Esophagus muscularis mucosa (tissue), 4 donors: Measurements from ENCODE around the gene GRM2. TPM values are rescaled to one million over a fixed set of nuclear protein-coding genes. Genes with fewer than 3 reads are reported as not detected.

ENCODE experiments used
- DNase-seq: peaks from one replicate; pipeline ENCODE4 v3.0.0-alpha.2; 2017; ENCODE audit errors: extremely low spot score
- H3K27ac ChIP-seq, 4 donors: fragments of 200-600 bp; sonication (generic); replicated peaks in 1 of 4; 1 replicate in 3 of 4; 2 replicates in 1 of 4; pipeline ENCODE4 v1.5.1; 2016 to 2019; ENCODE audit warnings: mild to moderate bottlenecking in 1 of 4
- H3K27me3 ChIP-seq, 4 donors: fragments of 200-600 bp; sonication (generic); one replicate each; pipeline versions ENCODE4 v1.5.1 to v1.6.0; 2016 to 2019
- H3K36me3 ChIP-seq, 4 donors: fragments of 200-600 bp; sonication (generic); one replicate each; pipeline ENCODE4 v1.5.1; 2016 to 2019
- H3K4me1 ChIP-seq, 4 donors: fragments of 200-600 bp; sonication (generic); one replicate each; pipeline ENCODE4 v1.5.1; 2016 to 2019
- H3K4me3 ChIP-seq, 4 donors: fragments of 200-600 bp; sonication (generic); 1 replicate in 2 of 4; 2 replicates in 2 of 4; pipeline ENCODE4 v1.5.1; 2016 to 2019; ENCODE audit warnings: mild to moderate bottlenecking in 4 of 4, moderate library complexity in 1 of 4
- H3K9me3 ChIP-seq, 4 donors: fragments of 200-600 bp; sonication (generic); 1 replicate in 3 of 4; 2 replicates in 1 of 4; pipeline ENCODE4 v1.5.1; 2016 to 2019
- CTCF ChIP-seq, 3 experiments: fragments of 200-600 bp in 2 of 3; fragments of 450-650 bp in 1 of 3; sonication (generic) in 2 of 3; IDR thresholded peaks; one replicate each; pipeline ENCODE4 v1.5.1; 2017 to 2019; ENCODE audit warnings: antibody characterized with exemption in 3 of 3, mild to moderate bottlenecking in 2 of 3, moderate library complexity in 1 of 3
- EP300 ChIP-seq: sonication (generic); formaldehyde crosslinking; IDR thresholded peaks from one replicate; pipeline ENCODE4 v1.6.1; 2017; ENCODE audit warnings: antibody characterized with exemption
- POLR2A ChIP-seq: fragments of 450-650 bp; IDR thresholded peaks from one replicate; pipeline ENCODE4 v1.6.1; 2017; ENCODE audit warnings: antibody characterized with exemption, moderate library complexity, mild to moderate bottlenecking, low read depth
- POLR2AphosphoS5 ChIP-seq, 2 donors: sonication (generic); formaldehyde crosslinking; IDR thresholded peaks; one replicate each; pipeline ENCODE4 v1.6.1; 2017; ENCODE audit warnings: antibody characterized with exemption in 2 of 2
- WGBS: methylation state at CpG from one replicate; pipeline ENCODE4 v1.1.5; 2018; 5-methylcytosine and 5-hydroxymethylcytosine counted together
- intact Hi-C: fragments of 100-400 bp; cut with DNase I; formaldehyde crosslinking; loops from one replicate; pipeline ENCODE4 v1.15.1; 2023
- total RNA-seq, 4 donors: library from RNA; depleted of rRNA; stranded (reverse); fragments of >200 nt; gene quantifications; one replicate each; pipeline versions ENCODE4 v1.1.0 to v1.2.1, GENCODE V29; 2016

The GRM2 gene
- total RNA-seq, 4 donors from 2014 or later, result 0.11 to 0.83 (median 0.52) TPM; not detected in 1

DNA sequence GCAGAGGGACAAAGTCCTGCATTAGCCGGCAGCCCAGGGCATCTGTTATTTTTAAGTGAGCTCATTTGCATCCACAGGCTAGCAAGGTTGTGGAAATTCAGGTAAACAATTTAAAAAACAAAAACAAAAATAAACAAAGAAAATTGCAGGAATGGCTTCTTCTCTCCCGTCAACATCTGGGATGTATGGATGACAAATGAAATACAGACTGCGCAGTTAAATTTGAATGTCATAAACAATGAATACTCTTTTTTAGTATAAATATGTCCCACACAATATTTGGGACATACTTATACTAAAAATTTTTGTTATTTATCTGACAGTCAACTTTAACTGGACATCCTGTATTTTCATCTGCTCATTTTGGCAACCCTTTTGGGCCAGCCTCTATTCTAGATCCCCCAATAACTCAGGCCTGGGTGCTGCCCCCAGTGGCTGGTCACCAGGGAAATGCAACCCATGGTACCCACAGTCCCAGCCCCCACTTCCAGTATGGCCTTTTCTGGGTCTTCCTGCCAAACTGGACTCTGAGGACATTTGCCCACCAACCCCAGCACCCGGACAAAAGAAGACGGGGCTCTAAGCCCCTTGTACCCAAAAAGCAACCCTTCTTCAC is 12.7 kb downstream of the GRM2 start:
- Histone ChIP-seq H3K27me3 (peaks cover 0 to 29% (median 0%) of the 10 kb centered on the region in 4 donors), H3K4me1 (no peaks in the 10 kb centered on the region), H3K27ac (no peak overlapping the region), H3K4me3 (no peak overlapping the region), H3K9me3 (no peaks in the 10 kb centered on the region), H3K36me3 (no peaks in the 10 kb centered on the region)
- DNase-seq, result no peak
- WGBS, result 82% methylated on average over 5 of the region's 5 CpGs
- intact Hi-C loops, result loop anchor here (10.0 kb wide), 1 partner anchor 75 kb away; no protein-coding TSS in a partner anchor
- TF ChIP-seq CTCF (IDR thresholded peaks at IDR 0.05) (no peak), EP300 (no peak), POLR2A (no peak), POLR2AphosphoS5 (IDR thresholded peaks at IDR 0.05) (no peak)

DNA sequence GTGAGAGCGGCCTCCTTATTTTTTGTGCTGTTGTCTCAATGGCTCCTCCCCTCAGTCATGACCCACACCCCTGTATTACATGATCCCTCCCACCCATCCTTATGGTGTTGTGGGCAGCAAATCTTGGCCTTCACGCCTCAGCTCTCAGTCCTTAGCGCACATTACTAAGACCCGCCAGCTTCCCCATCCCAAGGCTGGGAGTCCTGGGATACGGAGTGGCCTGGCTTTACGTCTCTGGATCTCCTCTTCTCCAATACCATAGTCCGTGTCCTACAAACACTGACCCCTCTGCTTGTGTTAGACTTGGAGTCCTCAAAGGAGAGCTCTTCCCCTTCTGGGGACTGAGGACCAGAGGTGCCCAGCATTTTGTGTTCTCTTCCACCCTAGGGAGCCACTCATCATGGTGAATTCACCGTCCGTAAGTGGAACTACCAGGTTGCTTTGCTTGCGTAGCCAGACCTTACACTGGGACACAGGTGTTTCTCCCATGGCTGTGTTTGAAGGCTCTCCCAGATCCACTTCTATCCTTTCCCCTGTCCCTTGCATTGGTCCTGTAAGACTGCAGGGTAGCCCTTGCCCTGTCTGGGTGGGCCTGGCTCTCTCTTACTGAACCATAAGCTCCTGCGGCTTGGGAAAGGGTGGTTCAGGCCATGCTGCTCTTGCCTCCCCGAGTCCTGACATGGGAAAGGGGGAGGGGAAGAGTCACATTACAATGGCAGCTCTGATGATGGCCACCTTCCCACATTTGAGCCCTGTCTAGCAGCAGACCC is 13.6 kb downstream of the GRM2 start:
- Histone ChIP-seq H3K4me1 (no peaks in the 10 kb centered on the region), H3K36me3 (no peaks in the 10 kb centered on the region), H3K9me3 (no peaks in the 10 kb centered on the region), H3K27ac (no peak overlapping the region), H3K4me3 (no peak overlapping the region), H3K27me3 (peaks cover 0 to 29% (median 0%) of the 10 kb centered on the region in 4 donors)
- peak; percentile 47 for DNase-seq
- TF ChIP-seq POLR2A (no peak), EP300 (no peak), CTCF (IDR thresholded peaks at IDR 0.05) (no peak), POLR2AphosphoS5 (IDR thresholded peaks at IDR 0.05) (no peak)
- 88% methylated on average over 12 of the region's 12 CpGs for WGBS
- intact Hi-C loops, result no loop called here

DNA sequence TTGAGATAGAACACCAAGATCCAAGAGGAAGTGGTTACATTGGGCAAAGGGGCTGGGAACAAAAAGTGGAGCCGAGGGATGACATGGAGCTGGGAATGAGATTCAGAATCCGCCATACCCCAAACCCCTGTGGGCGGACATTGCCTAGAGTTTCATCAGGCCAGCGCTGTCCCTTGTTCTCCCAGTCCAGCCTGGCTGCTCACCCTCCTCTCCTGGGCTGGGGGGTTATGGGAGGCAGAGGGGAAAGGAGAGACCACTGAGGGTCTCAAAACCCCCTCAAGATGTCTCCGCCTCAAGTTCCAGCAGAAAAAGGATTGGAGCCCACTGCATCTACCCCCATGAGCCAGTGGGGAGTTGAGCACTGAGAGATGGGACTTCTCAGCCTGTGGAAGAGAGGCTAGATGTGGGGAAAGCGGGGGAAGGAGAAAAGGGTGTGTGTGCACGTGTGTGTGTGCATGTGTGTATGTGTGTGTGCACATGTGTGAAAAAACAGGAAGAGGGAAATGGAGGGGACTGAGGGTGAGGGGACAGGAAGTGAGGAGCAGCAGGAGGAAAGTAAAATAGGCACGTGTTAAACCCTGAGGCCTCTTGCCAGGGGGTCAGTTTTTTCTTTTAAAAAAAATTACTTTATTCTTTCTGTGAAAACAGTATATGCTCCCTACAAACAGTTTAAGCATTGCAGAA is 14.3 kb downstream of the GRM2 start:
- H3K27me3 ChIP-seq, result peaks cover 0 to 29% (median 0%) of the 10 kb centered on the region in 4 donors
- H3K4me1 ChIP-seq, result no peaks in the 10 kb centered on the region
- no peak overlapping the region for H3K27ac ChIP-seq
- intact Hi-C loops, result no loop called here
- no peak for TF ChIP-seq POLR2AphosphoS5 (IDR thresholded peaks at IDR 0.05)
- no peak for TF ChIP-seq POLR2A
- no peak for TF ChIP-seq EP300
- no peak for TF ChIP-seq CTCF (IDR thresholded peaks at IDR 0.05)
- H3K9me3 ChIP-seq, result no peaks in the 10 kb centered on the region
- no peak overlapping the region for H3K4me3 ChIP-seq
- DNase-seq, result peak; percentile 78
- no peaks in the 10 kb centered on the region for H3K36me3 ChIP-seq
- 70% methylated on average over 8 of the region's 8 CpGs for WGBS

- Histone ChIP-seq H3K9me3 (no peaks in the 10 kb centered on the region), H3K36me3 (no peaks in the 10 kb centered on the region), H3K27me3 (peaks cover 0 to 18% (median 0%) of the 10 kb centered on the region in 4 donors), H3K4me3 (no peak overlapping the region), H3K4me1 (no peaks in the 10 kb centered on the region), H3K27ac (no peak overlapping the region)
- TF ChIP-seq EP300, result no peak
- no peak for TF ChIP-seq CTCF (IDR thresholded peaks at IDR 0.05)
- no peak for TF ChIP-seq POLR2AphosphoS5 (IDR thresholded peaks at IDR 0.05)
- TF ChIP-seq POLR2A, result no peak
- peak; percentile 64 for DNase-seq
- intact Hi-C loops, result no loop called here
- WGBS, result 73% methylated on average over 4 of the region's 4 CpGs
Measured at GRCh38 chr3:51722362-51722761, 15.5 kb downstream of the GRM2 start.
